Stimulated activated CD8-positive, alpha-beta memory T cell treated with anti-CD3 and anti-CD28 coated beads, Interleukin-12 subunit alpha, Interleukin-12 subunit beta, amount 100 ng/mL, for 4 hours (primary cell): ENCODE results near the gene OPN1MW.
"Not testable (repeated sequence)": the region's sequence is repeated elsewhere in the genome, so short reads cannot be mapped to it uniquely, and the experiment has no call there.

ENCODE experiments used
- DNase-seq: peaks from one replicate; pipeline ENCODE4 v3.0.0-alpha.2; 2020; ENCODE audit warnings: low read depth

OPN1MW gene

DNA sequence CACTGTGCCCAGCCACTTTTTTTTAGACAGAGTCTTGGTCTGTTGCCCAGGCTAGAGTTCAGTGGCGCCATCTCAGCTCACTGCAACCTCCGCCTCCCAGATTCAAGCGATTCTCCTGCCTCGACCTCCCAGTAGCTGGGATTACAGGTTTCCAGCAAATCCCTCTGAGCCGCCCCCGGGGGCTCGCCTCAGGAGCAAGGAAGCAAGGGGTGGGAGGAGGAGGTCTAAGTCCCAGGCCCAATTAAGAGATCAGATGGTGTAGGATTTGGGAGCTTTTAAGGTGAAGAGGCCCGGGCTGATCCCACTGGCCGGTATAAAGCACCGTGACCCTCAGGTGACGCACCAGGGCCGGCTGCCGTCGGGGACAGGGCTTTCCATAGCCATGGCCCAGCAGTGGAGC is at the start of gene OPN1MW:
Gene OPN1MW (plus strand): TSS at position 301 of the 400 bp plus-strand sequence. CDS start 82 bp downstream, at position 383.
- not testable (repeated sequence) for DNase-seq

GRCh38 chrX:154135458-154136229 is 46.8 kb upstream of the OPN1MW start:
- no peak for DNase-seq

DNA sequence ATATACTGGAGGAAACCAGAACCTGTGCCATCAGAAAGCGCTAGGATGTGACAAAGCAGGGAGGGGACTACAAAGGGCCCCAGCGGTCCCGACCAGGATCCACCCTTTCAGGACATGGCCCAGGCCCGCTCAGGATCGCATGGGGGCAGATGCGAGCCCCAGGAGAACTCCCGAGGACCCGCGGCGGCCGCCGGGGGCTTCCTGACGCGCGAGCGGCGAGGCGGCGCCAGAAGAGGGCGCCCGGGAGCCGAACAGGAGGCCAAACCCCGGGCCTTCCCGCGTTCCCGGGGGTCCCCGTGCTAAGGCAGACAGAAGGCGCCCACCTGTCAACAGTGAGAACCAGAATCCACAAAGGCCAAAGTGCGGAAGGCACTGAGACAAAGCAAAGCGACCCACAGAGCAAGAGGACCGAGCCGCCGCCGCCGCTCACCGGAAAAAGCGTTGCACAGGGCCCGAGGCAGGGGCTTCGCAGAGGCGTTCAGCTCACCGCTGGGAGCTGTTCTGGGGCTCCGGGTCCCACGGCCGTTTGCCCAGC is 45.7 kb upstream of the OPN1MW start:
- DNase-seq = peak; percentile 51

DNA sequence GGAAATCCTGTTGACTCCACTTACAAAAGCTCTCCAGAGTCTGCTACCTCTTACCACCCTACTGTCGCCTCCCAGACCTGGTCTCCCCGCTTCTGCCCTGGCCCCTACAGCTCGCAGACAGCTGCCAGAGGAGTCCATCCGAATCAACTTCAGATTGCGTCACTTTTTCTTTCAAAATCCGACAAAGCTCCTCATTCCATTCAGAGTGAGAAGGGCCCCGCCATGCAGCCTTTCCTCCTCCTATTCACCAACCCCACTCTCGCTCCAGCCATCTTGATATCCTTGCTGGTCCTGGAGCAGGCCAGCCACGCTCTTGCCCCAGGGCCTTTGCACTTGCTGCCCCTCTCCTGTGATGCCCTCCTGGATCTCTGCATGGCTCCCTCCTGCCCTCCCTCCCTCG is 43.5 kb upstream of the OPN1MW start:
- no peak for DNase-seq

GRCh38 chrX:154140206-154140605 is 42.2 kb upstream of the OPN1MW start:
- no peak for DNase-seq

DNA sequence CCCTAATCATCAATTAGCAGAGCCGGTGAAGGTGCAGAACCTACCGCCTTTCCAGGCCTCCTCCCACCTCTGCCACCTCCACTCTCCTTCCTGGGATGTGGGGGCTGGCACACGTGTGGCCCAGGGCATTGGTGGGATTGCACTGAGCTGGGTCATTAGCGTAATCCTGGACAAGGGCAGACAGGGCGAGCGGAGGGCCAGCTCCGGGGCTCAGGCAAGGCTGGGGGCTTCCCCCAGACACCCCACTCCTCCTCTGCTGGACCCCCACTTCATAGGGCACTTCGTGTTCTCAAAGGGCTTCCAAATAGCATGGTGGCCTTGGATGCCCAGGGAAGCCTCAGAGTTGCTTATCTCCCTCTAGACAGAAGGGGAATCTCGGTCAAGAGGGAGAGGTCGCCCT is 41.7 kb upstream of the OPN1MW start:
- no peak for DNase-seq

DNA sequence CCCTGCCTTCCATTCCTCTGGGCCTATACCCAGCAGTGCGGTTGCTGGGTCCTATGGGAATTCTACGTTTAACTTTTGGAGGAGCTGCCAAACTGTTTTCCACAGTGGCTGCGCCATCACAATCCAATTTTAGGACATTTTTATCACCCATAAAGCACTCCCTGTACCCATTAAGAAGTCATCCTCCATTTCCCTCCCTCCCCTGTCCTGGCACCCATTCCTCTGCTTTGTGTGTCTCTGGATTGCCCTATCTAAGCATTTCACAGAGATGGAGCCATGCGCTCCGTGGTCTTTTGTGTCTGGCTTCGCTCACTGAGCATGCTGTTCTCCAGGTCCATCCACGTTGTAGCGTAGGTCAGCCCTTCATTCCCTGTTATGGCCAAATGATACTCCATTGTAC is 40.0 kb upstream of the OPN1MW start:
- no peak for DNase-seq

DNA sequence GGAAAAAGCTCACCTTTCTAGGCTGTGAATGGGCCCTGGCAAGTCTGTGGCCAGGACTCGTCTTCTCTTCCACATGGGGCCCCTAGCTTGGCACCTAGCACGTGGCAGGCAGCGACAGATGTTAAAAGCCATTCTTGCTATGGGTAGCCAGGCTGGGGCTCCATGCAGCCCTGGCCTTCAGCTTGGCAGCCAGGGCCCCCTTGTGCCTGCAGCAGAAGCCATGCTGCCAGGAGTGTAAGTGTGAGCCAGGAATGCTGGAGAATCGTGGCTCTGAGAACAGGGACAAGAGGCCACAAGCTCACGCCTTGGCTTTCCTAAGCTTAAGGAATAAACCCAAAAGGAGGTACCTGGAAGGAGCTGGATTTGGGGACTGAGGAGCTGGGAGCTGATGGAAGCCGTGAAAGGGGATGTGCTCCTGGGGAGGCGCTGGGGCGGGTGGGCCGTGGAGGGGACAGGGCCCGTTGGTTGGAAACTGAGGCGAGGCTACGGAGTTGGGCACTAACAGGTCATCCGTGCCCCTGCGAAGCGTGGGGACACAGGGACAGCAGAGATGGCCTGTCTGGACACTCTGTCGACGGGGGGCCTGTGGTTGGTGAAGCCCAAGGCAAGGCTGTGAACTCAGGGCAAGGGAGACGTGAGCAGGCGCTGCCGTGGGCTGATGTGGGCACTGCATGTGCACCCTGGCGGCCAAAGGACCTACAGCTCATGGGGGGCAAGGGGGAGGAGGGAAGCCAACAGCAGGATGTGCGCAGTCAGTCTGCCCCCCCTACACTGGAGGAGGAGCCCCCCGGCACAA is 39.2 kb upstream of the OPN1MW start:
- DNase-seq = no peak

GRCh38 chrX:154144010-154144409 is 38.4 kb upstream of the OPN1MW start, which contains the start of gene OPN1LW:
TSS of gene OPN1LW (plus strand) at chrX:154144243. CDS start at chrX:154144284, 41 bp downstream.
- not testable (repeated sequence) for DNase-seq

DNA sequence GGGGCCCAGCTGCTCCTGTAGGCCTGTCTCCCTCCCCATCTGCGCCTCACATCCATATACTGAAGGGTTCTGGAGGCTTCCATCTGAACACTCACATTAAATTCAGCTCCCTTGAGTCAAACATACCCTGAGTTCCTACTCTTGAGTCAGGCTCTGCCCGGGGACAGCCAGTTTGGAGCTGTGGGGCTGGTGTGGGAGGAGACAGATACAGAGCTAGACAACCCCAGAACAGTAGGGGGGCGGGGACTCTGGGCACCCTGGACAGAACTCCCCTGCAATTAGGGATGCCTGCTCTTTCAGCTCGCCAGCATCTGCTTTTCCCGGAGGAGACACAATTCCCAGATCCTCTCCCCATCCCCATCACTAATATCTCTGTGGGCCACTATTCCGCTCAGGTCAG is 31.4 kb upstream of the OPN1MW start:
- DNase-seq = not testable (repeated sequence)

DNA sequence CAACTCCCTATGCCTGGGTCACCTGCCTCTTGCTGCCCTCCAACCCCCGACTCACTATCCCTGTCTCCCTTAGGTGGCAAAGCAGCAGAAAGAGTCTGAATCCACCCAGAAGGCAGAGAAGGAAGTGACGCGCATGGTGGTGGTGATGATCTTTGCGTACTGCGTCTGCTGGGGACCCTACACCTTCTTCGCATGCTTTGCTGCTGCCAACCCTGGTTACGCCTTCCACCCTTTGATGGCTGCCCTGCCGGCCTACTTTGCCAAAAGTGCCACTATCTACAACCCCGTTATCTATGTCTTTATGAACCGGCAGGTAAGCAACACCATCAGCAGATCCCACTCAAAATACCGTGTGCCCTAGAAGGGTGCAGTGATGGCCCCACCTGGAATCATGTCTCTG is 26.2 kb upstream of the OPN1MW start:
- DNase-seq = not testable (repeated sequence)

DNA sequence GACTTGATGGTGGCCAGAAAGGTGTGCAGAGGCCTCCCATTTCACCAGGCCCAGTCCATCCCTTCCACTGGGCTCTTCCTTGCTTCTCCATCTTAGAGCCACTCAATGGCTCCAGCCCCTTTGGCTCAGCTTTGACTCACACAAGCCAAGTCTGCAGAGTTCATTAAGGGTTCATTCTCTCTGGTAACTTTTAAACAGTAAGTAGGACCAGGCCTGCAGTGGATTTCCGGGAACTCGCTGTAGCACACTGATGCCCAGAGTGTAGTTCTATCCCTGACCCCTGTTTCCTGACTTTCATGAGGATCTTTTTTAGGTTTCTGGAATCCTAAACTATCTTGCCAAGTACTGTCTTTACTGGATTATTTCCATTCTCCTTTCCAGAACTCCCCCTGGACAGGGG is 25.2 kb upstream of the OPN1MW start:
- DNase-seq = not testable (repeated sequence)

- DNase-seq = not testable (repeated sequence)
Observed at GRCh38 chrX:154159345-154159744, 23.1 kb upstream of the OPN1MW start.

DNA sequence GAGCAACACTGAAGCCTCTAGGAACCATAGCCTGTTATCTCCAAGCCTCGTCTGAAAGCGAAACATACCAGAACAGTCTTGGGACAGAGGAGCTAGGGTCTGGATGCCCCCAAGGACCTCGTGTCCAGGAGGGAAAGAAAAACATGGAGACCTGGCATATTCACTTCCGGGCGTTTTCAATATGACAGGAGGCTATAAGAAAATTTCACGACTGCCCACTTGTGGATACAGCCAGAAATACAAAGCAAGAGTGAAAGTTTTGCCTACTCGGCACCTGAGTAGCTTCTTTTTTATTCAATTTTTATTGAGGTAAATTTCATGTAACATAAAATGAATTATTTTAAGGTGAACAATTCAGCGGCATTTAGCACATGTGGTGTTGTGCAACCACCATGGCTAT is 17.5 kb upstream of the OPN1MW start:
- not testable (repeated sequence) for DNase-seq

DNA sequence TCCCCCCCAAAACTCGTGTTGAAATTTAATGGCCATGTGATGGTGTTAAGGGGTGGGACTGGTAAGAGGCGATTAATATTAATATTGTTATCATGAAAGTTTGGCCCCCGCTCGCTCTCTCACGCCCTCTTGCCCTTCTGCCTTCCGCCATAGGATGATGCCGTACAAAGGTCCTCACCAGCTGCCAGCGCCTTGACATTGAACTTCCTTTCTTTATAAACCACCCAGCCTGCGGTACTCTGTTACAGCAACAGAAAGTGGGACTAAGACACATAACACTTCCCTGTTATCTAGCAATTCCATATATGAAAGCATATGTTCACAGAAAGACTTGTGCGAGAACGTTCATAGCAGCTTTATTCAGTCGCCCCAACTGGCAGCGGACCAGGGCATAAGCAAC is 14.0 kb upstream of the OPN1MW start:
- not testable (repeated sequence) for DNase-seq

DNA sequence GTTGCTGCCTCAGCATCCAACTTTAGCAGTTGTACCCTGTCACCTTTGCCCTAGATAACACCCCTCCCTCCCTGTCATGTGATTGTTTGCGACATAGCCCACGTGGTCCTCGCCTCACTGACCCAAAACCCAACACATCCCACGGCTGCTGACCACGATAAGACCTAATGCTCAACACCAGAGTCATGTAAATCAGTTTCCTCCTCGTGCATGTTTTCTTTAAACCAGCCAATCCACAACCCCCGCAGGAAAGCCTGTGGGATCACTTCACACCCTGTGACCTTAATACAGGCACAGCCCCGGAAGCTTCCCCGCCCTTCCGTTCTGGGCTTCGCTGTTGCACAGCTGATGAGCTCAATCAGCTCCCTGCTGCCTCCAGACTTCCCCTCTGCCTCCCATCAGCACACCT is 9.9 kb upstream of the OPN1MW start:
- DNase-seq = not testable (repeated sequence)

DNA sequence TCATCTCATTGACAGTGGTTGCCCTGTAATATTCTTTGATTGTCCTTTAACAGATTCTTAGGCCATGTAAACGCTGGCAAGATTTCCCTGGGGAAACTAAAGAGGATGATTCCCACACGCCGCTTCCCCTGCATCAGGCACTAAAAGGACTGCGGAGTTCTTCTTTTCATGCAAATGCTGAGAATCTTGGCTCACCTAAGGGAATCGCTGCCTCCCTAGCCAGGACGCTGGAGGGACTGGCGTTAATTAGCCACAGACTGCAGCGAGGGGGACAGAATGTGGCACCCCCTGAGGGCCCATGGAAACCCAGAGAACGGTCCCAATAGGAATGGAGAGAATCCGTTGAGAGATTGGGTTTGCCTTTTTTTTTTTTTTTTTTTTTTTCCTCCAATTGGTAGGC is 8.0 kb upstream of the OPN1MW start:
- not testable (repeated sequence) for DNase-seq

GRCh38 chrX:154183794-154184193 is 1.4 kb downstream of the OPN1MW start:
- not testable (repeated sequence) for DNase-seq

DNA sequence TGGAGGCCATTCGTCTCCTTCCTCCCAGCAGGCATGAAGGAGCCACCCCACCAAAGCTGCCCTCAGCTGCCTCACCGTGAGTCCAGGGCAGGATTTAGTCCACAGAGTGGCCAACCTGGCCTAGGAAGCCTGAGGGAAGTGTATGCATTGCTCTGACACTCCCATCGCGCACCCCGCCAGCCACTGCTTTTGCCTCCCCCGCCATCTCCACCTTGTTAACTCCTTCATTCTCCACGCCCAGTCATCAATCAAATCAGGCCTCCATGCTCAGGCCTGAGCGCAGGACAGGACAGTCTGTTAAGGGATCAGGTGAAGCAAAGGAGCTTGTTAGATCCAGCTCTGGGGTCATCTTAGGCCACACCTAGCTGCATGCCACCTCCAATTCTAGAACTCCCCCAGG is 10.4 kb downstream of the OPN1MW start:
- not testable (repeated sequence) for DNase-seq

GRCh38 chrX:154194316-154194715 is 11.9 kb downstream of the OPN1MW start:
- DNase-seq = not testable (repeated sequence)

DNA sequence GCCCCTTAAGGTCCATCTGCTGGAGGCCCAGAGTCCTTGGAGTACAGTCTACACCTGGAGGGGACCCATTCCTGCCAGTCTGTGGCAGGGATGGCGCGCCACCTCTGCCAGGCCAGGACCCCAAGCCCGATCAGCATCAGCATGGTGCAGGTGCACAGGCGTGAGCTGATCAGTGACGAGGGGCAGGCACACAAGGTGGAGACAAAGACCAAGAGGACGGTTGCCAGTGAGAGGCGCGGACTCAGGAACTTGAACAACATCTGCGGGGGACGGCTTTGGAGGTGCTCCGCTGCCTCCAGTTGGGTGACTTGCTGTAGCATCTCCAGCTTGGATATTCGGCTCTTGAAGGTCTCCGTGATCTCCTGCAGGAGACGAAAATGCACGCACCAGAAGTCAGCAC is 14.1 kb downstream of the OPN1MW start:
- DNase-seq = not testable (repeated sequence)

GRCh38 chrX:154209670-154210418 is 27.4 kb downstream of the OPN1MW start:
- DNase-seq = not testable (repeated sequence)
